GM21367 (cell line): ENCODE measurements around the gene MTR.
A peak's percentile ranks its signal among the peaks of the same experiment; 100 is the strongest.

ENCODE experiments used
- ATAC-seq: cut with Tn5 transposase; IDR thresholded peaks from one replicate; pipeline ENCODE4 v1.9.1; 2021; ENCODE audit not compliant: unreplicated experiment

The MTR gene

DNA sequence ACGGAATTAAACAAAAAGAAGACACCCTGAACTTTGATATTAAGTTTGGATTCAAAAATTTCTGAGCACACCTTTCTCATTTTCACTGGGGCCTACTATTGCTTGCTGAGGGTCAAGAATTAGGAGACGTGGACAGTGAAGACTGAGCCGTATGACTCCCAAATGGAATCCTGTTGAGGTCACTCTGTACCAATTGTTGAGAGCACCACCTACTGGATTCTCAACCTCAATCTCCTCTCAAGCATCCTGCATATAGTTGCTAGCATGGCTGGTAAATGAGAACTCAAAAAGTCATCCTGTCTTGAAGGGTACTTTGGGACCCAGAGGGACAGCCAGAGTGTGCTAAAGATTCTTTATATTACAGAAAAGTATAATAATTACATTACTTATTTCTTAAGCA, 20.2 kb upstream of the MTR start:
- no peak for ATAC-seq

DNA sequence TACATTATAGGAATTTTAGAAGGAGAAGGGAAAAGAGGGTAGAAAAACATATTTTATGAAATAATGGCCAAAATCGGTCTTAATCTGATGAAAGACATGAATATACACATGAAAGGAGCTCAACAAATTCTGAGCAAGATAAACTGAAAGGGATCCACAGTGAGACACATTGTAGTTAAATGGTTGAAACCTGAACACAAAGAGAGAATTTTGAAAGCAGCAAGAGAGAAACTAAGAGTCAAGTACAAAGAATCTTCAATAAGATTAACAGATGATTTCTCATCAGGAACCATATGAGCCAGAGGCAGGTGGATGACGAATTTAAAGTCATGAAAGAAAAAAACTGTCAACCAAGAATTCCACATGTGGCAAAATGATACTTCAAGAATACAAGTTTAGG, 15.8 kb upstream of the MTR start:
- no peak for ATAC-seq

DNA sequence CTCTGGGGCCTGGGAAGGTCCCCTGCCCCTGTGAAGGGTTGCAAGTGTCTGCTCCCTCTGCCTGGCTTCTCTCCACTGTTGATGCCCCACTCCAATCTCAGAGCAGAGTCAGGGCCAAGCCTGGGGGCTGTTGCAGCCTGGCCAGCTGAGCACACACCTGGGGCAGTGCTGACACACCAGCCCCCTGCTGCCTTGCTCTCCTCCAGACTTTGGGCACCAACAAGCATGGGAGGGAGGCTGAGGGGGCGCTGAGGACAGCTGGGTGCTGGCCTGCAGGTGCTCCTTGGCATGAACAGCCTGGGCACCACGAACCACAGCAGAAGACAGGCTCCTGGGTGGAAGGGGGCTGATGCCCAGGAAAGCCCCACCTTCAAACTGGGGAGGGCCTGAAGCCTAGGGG, 9.6 kb upstream of the MTR start:
- ATAC-seq, result no peak

DNA sequence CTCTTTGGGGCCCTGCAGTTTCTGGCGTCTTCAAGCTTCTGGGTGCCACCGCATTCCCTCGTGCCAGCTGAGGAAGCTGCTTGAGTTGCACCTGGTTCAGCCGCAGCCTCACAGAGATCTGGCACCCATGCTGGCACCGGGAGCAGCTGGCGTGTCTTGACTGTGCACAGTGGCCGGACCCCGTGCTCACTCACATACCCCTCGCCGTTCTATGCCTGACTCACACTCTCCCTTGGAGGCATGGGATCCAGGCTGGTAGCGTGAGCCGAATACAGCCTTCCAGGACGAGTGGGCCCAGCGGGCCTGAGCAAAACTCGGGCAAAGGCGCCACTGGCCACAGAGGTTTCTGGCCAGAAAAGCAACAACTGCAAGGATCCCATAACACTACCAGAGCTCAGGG, 8.6 kb upstream of the MTR start:
- ATAC-seq, result no peak

DNA sequence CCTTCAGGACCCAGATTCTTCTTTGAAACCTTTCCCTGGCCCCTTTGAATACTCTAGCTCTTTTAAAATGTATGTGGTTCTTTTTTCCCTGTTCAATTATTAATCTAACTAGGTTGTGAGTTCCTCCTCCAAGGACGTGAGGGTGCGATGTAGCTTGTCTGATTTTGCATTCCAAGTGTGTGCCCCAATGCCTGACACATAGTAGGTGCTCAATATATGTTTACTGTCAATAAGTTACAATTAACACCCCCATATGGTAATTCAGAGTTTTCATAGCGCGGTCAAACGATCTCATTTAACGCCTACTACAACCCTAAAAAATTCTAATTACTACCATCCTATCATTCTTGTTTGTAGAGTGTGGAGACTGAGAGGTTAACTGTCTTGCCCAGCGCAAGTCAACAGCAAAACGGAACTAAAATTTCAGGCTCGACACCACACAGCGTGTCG, 482 bp upstream of the MTR start:
- ATAC-seq, result no peak

DNA sequence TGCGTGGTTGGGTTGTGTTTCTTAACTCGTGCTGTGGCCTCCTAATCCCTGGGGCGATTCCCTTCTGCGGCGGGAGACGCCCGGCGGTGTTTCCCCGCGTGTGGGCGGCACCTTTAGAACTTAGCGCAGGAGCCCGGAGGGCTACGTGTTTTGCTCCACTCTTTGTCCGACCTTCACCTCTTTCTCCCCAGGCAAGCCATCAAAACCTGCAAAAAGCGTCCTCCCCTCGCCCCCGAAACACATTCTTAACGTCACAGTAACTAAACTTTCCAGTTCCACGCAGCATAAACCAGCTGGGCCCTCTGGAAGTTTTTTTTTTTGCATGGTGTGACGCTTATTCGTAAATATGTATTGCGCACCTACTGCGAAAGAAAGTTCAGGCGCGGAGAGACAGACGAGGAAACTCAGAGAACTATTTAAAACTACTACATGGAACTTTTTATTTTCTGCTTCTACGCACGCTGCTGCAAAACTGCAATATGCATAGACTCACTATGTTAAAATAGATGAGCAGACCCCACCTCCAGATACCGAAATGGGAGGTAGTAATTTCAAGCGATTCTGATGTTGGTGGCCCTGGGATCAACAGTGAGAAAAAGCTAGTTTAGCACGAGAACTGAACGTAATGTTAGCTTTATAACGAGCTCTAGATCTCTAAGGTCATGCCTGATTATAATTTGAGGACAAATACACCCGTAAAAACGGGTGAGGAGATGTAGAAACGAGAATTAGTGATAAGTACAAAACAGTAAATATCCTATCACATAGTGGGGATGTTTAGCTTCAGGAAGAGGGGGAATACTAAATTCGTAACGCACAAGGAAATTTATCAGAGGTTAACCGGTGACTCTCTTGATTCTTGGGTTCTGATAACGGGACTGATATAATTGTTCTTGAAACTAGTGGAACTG, 920 bp downstream of the MTR start:
- ATAC-seq, result peak; percentile 22

DNA sequence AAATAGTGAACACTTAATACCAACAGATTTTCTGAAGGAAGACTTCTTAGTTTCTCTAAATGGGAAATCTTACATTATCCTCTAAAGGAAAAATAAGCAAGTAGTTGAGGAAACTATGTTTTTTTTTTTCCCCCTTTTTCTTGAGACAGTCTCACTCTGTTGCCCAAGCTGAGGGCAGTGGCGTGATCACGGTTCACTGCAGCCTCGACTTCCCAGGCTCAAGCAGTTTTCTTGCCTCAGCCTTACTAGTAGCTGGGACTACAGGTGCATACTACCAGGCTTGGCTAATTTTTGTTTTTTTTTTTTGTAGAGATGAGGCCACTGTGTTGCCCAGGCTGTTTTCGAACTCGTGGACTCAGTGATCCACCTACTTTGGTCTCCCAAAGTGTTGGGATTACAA, 3.9 kb downstream of the MTR start:
- no peak for ATAC-seq

DNA sequence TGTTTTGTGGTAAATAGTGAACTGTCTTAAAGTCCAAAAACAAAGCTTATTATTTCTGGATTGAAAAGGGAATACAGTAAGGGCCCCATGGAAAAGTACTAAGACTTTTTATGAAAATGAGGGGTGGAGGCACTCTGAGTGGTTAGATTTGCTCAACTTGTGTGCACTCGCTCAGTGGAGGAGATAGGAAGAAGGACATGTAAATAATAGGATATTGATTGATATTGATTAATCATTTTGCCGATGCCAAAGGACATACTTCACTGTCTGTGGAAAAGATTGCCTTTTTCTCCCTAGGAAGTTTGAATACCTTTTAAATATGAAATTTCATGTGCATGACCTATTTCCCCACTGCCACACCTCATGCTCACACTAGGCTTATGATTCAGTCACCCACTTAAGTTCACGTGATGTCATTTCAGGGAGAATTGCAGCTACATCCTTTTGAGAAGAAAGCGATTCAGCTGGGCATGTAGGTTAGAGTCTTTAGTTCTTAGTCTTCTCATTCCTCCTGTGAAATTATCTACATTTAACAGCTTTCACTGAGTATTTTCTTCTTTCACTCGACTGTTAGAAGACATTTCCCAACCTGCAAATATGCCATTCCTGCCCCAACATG, 5.0 kb downstream of the MTR start:
- ATAC-seq, result no peak

DNA sequence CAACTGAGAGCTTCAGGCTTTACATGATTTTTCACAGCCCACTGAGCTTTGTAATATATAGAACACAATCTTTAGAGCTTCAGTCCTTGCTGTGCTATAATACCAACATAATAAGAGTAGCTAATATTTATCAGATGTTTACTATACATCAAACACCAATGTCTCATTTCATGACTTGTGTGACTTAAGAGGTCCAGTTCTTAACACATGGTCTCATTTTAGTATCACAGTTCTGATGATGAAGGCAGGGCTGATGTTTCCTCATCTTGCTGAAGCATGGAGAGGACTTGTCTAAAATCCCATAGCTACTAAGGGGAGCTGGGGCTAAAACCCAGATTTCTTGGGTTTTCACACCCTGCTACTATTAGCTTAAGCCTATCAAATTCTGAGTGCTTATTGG, 5.5 kb downstream of the MTR start:
- no peak for ATAC-seq

DNA sequence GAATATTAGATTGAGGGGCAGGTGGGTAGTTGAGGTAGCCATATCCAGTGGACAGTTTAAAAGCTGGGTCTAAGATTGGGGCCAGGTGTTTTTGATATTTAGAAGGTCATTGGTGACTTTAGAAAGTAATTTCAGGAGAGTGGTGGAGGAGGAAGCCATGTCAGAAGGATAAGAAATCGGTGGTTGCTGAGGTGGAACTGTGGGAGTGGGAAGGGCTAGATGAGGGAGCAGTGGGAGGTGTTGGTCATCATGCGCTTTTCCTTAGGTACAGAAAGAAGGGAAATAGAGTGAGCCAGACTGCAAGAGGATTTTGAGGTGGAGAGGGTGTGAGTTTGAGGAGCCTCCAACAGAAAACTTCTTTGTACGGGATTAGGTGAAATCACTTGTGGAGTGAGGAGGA, 7.2 kb downstream of the MTR start:
- no peak for ATAC-seq

DNA sequence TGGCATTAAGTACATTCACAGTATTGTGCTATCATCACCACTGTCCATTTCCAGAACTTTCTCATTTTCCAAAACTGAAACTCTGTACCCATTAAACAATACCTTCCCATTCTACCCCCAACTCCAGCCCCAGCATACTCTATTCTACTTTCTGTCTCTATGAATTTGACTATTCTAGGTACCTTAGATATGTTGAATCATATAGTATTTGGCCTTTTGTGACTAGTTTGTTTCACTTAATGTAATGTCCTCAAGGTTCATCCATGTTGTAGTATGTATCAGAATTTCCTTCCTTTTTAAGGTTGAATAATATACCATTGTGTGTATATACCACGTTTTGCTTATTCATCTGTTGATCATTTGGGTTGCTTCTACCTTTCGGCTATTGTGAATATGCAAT, 11.5 kb downstream of the MTR start:
- ATAC-seq, result no peak

DNA sequence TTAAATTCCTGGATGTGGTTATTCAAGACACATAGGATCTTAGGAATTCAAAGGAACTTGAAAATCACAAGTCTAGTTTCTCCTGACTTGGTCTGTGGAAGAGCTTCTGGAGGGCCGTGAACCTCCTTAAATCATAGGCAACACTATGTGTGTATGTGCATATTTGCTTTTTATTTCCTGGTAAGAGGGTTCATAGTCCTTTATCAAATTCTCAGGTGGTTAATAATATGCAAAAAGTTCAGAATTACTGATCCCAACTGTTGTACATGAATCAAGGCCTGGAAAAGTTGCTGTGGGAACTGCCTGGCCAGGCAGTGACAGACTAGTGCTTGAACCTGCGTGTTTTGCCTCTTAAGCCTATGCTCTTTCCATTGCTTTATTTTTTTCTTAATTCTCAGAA, 12.9 kb downstream of the MTR start:
- no peak for ATAC-seq

DNA sequence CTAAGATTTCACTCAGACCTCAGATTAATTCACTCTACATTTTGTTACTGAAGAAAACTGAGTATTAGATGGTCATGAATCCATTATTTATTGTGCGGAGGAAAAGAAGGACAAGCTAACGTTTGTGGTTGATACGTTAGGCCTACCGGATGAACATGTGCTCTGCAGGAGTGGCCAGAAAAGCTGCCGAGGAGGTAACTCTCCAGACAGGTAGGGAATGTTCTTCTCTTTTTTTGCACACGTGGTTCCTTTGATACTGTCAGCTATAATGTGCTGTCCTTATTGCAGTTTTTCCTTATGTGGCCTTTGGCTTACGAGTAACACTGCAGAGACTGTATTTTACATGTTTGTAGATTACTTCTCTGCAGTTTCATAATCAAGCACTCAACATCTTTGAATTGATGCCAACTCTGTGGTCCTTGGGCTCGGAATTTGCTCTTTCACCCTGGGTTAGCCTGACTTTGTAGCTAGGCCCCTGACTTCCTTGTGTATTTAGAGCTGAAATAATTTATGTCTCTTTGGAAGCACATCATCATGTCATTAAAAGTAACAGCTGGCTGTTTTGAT, 13.6 kb downstream of the MTR start:
- ATAC-seq, result no peak

DNA sequence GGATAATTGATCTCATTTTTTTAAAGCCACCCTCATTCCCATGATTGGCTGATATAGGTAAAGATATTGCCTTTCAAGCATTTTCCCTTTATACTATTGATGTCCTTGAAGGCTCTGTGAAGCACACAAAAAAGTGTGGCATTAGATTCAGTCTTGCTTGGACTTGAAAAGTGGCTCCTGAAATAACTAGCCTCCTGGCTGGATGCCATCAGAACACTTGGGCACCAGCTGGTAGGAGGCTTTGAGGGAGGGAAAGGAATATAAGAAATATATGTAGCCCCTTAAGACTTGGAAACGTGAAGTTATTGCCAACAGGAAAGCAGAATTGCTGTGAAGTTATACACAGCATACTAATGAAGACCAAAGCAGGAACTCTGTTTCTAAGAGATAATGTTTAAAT, 14.1 kb downstream of the MTR start:
- ATAC-seq, result no peak

DNA sequence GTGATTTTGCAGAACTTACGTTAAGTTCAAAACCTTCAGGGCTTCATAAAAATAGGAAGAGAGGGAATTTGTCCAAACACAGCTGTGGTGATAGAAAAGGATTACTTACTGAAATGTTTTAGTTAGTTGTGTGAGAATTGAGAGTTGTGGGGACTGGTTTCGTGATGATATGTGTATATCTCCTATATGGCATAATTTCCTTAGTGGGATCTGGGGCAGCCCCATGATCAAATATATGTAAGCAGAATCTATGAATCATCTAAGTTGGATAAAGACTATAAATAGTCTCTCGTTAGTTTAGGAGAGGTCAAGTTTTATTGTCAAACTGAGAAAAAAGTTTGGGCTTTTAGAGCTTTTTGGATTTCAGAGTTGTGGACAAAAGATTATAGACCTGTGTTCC, 14.9 kb downstream of the MTR start:
- no peak for ATAC-seq

DNA sequence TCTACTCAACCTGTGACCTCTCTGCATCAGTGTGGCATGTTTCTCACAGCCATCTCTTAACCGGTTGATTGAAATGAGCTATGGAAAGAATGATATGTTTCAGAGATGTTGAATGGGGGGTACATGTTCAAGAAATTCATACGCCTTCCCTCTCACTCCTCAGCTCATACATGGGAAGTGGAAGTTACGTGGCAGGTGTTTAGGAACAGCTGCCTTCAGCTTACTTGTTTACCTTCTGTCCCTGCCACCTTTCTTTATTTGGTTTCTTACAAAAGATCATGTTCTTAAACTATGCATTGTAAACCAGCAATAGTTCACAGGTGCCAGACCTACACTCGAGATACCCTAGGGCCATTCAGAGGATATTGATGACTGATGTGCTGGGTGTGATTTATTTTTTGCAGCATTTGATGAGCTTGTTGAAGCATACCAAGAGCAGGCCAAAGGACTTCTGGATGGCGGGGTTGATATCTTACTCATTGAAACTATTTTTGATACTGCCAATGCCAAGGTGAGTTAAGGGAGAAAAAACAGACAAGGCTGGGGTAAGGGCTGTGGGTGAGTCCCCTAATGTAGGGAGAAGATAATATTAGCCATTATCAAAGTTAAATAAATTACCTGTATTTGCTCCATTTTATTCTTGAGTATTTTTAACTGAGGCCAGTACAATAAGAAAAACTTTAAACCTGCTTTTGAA, 17.4 kb downstream of the MTR start:
- ATAC-seq, result no peak

DNA sequence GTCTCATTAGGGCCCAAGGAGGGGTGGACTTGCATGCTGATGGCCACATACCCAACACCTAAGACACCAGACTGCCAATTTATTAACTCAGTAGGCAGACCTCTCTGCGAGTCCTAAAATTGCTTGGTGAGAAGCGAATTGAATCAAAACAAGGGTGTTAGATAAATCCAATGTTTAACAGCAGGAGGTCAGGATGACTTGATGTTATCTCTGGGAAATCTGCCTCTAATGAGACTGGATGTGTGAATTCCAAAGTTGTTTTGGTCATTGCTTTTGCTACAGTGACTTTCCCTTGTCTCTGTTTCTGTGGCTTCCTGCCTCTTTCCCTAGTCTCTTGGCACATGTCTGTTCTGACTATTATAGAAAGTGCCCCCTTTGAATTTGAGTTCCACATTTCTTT, 20.8 kb downstream of the MTR start:
- ATAC-seq, result no peak

DNA sequence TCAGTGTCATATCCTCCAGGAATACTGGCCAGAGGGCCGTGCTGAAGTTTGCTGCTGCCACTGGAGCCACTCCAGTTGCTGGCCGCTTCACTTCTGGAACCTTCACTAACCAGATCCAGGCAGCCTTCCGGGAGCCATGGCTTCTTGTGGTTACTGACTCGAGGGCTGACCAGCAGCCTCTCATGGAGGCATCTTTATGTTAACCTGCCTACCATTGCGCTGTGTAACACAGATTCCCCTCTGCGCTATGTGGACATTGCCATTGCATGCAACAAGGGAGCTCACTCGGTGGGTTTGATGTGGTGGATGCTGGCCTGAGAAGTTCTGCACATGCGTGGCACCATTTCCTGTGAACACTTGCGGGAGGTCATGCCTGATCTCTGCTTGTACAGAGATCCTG, 24.8 kb downstream of the MTR start:
- no peak for ATAC-seq

DNA sequence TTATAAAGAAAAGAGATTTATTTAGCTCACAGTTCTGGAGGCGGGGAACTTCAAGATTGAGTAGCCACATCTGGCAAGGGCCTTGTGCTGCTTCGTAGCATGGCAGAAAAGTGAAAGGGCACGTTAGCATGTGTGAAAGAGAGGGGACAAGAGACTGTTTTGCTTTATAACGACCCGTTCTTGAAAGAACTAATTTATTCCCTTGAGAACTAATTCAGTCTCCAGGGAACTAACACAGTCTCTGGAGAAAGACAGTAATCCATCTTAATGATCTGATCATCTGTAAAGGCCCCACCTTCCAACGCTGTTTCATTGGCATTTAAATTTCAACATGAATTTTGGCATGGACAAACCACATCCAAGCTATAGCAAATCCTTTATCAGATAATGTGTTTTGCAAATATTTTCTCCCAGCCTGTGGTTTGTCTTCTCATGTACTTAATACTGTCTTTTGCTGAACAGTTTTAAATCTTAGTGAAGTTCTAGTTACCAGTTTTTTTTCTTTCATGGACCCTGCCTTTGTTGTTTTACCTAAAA, 26.1 kb downstream of the MTR start:
- no peak for ATAC-seq

DNA sequence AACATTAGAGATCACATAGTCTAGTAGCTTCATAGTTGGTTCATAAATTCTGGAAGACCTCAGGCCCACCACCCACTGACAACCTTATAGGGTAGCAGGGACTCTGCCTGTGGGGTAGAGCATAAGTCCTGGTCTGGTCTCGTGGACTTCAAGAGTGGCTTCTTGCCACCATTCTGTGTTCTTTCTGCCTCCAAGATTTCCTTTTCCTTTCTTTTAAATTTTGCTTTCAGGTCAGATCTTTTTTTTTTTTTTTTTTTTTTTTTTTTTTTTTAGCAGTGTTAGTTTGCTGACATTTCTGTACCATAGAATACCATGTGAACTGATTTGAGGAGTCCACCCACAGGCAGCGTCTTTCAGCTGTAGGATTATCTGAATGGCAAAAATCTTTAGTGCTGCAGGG, 28.5 kb downstream of the MTR start:
- no peak for ATAC-seq

DNA sequence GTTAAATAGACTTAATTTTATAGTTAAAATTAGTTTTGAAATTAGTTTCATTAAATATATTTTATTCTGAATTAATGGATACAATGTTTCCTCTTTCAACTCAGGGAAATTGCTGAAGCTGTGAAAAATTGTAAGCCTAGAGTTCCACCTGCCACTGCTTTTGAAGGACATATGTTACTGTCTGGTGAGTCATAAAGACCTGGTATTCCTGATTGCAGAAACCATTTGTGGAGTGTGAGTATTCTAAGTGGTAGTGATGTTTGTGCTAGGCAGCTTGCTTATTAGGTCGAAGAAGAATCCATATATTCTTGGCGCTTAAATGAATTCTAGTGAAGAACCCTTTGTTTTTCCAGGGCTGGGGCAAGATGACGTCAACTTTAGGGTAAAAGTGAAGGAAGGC, 34.0 kb downstream of the MTR start:
- no peak for ATAC-seq
